BJ (cell line): ENCODE results near the gene C11orf52. TPM values are rescaled to one million over a fixed set of nuclear protein-coding genes. Genes with fewer than 3 reads are reported as not detected.

ENCODE experiments used
- CTCF ChIA-PET: fragments of 350-600 bp; formaldehyde crosslinking; extraction: SDS; loops from one replicate; lab custom pipeline; 2021; ENCODE audit warnings: antibody characterized with exemption, inconsistent platforms; lab: Yijun Ruan, JAX
- POLR2A ChIA-PET: fragments of 300-600 bp; sonication (Branson Sonifier 250); formaldehyde crosslinking; extraction: SDS; loops from one replicate; lab custom pipeline; 2021; ENCODE audit warnings: antibody characterized with exemption; lab: Charles Lee
- DNase-seq: peaks from one replicate; pipeline ENCODE4 v3.0.0-alpha.2; 2011; ENCODE audit warnings: low read depth
- H3K27me3 ChIP-seq: 2 replicates; pipeline ENCODE4 v1.6.0; 2011; ENCODE audit warnings: low read length; ENCODE audit not compliant: control insufficient read depth, insufficient read depth
- H3K36me3 ChIP-seq: 2 replicates; pipeline ENCODE4 v1.5.1; 2011; ENCODE audit warnings: low read length; ENCODE audit not compliant: control insufficient read depth, insufficient read depth
- H3K4me3 ChIP-seq: 2 replicates; pipeline ENCODE4 v1.5.1; 2011; ENCODE audit warnings: low read depth, mild to moderate bottlenecking, control low read depth, low read length
- polyA plus RNA-seq: library from polyadenylated mRNA; depleted of rRNA; stranded (reverse); fragments of >200 nt; gene quantifications from 2 replicates; pipeline ENCODE4 v1.2.3, GENCODE V29; 2011
- TF ChIP-seq, protein P1 (sequence below): IDR thresholded peaks from 2 replicates; pipeline ENCODE4 v1.5.1; 2011; ENCODE audit warnings: low read depth, mild to moderate bottlenecking, control low read depth, inconsistent platforms, low read length, moderate library complexity; ENCODE audit not compliant: insufficient read depth

C11orf52 gene
- polyA plus RNA-seq, 1 experiment: 2.9 TPM

DNA sequence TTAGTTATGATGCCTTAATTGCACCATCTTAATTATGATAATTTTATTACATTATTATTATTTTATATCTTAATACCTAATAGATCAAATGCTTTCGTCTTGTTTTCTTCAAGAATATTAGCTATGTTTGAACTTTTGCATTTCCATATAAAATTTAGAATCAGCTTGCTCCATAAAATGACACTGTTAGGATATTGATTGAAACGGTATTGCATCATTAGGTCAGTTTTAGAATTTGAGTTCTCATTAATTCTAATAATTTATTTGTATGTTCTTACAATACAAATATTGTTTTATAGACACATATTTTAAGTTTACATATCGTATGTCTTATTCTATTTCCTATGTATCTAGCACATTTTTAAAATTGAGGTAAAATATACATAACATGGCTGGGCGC lies 32.7 kb upstream of the C11orf52 start:
- POLR2A ChIA-PET: no interaction called here
- no peak for DNase-seq
- Histone ChIP-seq H3K4me3 (no peak overlapping the region), H3K27me3 (no peaks in the 10 kb centered on the region), H3K36me3 (no peaks in the 10 kb centered on the region)
- TF ChIP-seq, protein P1, sequence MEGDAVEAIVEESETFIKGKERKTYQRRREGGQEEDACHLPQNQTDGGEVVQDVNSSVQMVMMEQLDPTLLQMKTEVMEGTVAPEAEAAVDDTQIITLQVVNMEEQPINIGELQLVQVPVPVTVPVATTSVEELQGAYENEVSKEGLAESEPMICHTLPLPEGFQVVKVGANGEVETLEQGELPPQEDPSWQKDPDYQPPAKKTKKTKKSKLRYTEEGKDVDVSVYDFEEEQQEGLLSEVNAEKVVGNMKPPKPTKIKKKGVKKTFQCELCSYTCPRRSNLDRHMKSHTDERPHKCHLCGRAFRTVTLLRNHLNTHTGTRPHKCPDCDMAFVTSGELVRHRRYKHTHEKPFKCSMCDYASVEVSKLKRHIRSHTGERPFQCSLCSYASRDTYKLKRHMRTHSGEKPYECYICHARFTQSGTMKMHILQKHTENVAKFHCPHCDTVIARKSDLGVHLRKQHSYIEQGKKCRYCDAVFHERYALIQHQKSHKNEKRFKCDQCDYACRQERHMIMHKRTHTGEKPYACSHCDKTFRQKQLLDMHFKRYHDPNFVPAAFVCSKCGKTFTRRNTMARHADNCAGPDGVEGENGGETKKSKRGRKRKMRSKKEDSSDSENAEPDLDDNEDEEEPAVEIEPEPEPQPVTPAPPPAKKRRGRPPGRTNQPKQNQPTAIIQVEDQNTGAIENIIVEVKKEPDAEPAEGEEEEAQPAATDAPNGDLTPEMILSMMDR: no peak
- CTCF ChIA-PET: no interaction called here

DNA sequence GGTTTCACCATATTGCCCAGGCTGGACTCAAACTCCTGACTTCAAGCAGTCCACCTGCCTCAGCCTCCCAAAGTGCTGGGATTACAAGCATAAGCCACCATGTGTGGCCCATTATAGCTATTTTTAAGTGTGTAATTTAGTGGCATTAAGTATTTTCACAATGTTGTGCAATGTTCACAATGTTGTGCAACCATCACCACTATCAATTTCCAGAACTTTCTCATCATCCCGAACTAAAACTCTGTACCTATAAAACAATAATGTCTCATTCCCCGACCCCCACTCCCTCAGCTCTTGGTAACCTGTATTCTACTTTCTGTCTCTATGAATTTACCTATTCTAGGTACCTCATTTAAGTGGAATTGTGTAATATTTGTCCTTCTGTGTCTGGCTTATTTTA lies 31.9 kb upstream of the C11orf52 start:
- ChIA-PET POLR2A (no interaction called here), CTCF (no interaction called here)
- TF ChIP-seq, protein P1: no peak

DNA sequence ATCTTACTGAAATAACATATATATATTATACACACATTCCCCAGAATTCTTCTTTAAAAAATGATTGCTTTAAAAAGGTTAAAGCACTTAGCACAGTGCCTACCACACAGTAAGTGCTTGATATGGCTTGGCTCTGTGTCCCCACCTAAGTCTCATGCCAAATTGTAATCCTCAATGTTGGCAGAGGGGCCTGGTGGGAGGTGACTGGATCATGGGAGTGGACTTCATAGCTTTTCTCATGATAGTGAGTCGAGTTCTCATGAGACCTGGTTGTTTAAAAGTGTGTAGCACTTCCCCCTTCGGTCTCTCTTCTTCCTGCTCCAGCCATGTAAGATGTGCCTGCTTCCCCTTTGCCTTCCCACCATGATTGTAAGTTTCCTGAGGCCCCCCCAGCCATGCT lies 13.3 kb upstream of the C11orf52 start:
- ChIA-PET POLR2A (no interaction called here), CTCF (interaction anchor here (0.6 kb wide), 1 partner anchor 35 kb away, joined by 3 read pairs; no protein-coding TSS in a partner anchor)
- Histone ChIP-seq H3K4me3 (no peak overlapping the region), H3K27me3 (no peaks in the 10 kb centered on the region), H3K36me3 (peaks cover 1% of the 10 kb centered on the region; the same call in 1 of the 2 replicates)
- TF ChIP-seq, protein P1: no peak
- DNase-seq: no peak

More for the DNA sequence above, 31.9 kb upstream of the C11orf52 start:
- DNase-seq: no peak
- Histone ChIP-seq H3K36me3 (no peaks in the 10 kb centered on the region), H3K4me3 (no peak overlapping the region), H3K27me3 (no peaks in the 10 kb centered on the region)

DNA sequence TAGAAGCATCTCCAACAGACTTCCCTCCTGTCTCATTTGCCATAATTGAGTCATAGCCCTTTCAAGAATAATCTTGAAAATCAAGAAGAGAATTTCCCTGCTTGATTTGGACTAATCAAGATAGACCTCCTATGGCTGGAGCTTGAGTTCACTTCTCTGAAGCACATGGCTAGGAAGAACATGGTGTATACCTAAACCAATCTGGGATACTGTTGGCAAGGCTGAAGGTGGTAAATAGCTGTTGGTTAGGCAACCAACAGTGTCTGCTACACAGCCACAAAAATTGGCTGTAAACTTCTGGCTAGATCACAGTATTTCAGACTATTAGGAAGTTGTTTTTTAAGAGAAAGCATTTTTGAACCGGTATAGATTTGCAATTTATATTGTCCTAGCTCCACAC lies 12.0 kb upstream of the C11orf52 start:
- Histone ChIP-seq H3K36me3 (peaks cover 1% of the 10 kb centered on the region; the same call in 1 of the 2 replicates), H3K27me3 (no peaks in the 10 kb centered on the region), H3K4me3 (no peak overlapping the region)
- TF ChIP-seq, protein P1: no peak
- CTCF ChIA-PET: no interaction called here
- DNase-seq: no peak
- POLR2A ChIA-PET: no interaction called here

DNA sequence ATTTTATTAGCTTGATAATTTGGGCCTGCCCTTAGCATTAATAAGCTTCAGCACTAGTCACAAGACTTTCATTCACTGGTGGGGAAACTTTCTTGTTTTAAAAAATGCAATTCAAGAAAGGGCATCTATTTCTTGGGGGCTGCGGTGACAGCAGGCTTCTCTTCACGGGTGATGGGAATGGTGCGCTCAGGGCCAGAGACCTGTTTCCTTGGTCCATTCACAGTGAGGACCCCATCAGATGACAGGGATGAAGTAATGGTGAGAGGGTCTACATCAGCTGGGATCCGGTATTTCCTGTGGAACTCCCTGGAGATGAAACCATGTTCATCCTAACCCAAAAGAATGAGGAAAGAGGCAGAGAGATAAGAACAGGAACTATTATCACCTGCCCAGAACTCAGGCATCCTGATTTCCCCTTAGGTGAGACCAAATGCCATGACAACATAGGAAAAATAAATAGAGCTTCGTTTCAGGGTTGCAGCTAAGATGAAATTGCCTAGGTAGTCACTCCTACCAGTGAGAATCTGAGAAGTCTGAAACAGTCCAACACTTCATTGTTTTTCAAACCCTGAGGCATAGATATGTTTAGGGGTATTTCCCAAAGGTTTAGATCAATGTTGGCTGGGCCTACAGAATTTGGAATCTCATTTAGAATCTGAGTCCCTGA lies 9.9 kb upstream of the C11orf52 start:
- no peak for DNase-seq
- CTCF ChIA-PET: interaction anchor here (1.0 to 1.4 kb wide), 2 partner anchors 7 to 13 kb away, joined by 4 read pairs; no protein-coding TSS in a partner anchor
- TF ChIP-seq, protein P1: no peak
- H3K36me3 ChIP-seq: peaks cover 1% of the 10 kb centered on the region; the same call in 1 of the 2 replicates
- no peaks in the 10 kb centered on the region for H3K27me3 ChIP-seq
- H3K4me3 ChIP-seq: no peak overlapping the region
- POLR2A ChIA-PET: interaction anchor here (0.6 kb wide), 1 partner anchor 28 kb away, joined by 4 read pairs; no protein-coding TSS in a partner anchor
